Liver (tissue), 3 donors: Measurements from ENCODE around the gene ADAM8.

Experiments used
- EGR1 ChIP-seq, 2 donors: IDR thresholded peaks; 2 replicates each; pipeline ENCODE4 v1.6.1; 2016 to 2018; ENCODE audit warnings: antibody characterized with exemption in 2 of 2, low read depth in 2 of 2
- GABPA ChIP-seq, 2 donors: IDR thresholded peaks in 1 of 2; conservative IDR thresholded peaks in 1 of 2; 2 replicates each; pipeline ENCODE4 v1.6.1; 2016; ENCODE audit warnings: antibody characterized with exemption in 2 of 2, mild to moderate bottlenecking in 1 of 2, moderate library complexity in 1 of 2
- JUND ChIP-seq, 2 donors: IDR thresholded peaks; 2 replicates each; pipeline ENCODE4 v1.6.1; 2016; ENCODE audit warnings: antibody characterized with exemption in 2 of 2
- RAD21 ChIP-seq, 2 donors: IDR thresholded peaks; 2 replicates each; pipeline ENCODE4 v1.6.1; 2016; ENCODE audit warnings: antibody characterized with exemption in 2 of 2, mild to moderate bottlenecking in 2 of 2
- SP1 ChIP-seq: IDR thresholded peaks from 2 replicates; pipeline ENCODE4 v1.6.1; 2018; ENCODE audit warnings: antibody characterized with exemption, mild to moderate bottlenecking
- TAF1 ChIP-seq: conservative IDR thresholded peaks from 2 replicates; pipeline ENCODE4 v1.6.1; 2016; ENCODE audit warnings: antibody characterized with exemption, mild to moderate bottlenecking
- YY1 ChIP-seq: IDR thresholded peaks from 2 replicates; pipeline ENCODE4 v1.6.1; 2016; ENCODE audit warnings: antibody characterized with exemption, mild to moderate bottlenecking
- TF ChIP-seq, protein P1 (sequence below): fragments of 150-350 bp; IDR thresholded peaks from 2 replicates; pipeline ENCODE4 v1.5.1; 2017; ENCODE audit warnings: improper control_type of control experiment, low read depth, low read length; ENCODE audit not compliant: missing input control
- TF ChIP-seq, protein P2 (sequence below): IDR thresholded peaks from 2 replicates; pipeline ENCODE4 v1.6.1; 2016; ENCODE audit warnings: antibody characterized with exemption, mild to moderate bottlenecking
- TF ChIP-seq, protein P3 (sequence below): IDR thresholded peaks from 2 replicates; pipeline ENCODE4 v1.6.1; 2016; ENCODE audit warnings: antibody characterized with exemption
- donor health status: healthy.
- donor health status: healthy.

DNA sequence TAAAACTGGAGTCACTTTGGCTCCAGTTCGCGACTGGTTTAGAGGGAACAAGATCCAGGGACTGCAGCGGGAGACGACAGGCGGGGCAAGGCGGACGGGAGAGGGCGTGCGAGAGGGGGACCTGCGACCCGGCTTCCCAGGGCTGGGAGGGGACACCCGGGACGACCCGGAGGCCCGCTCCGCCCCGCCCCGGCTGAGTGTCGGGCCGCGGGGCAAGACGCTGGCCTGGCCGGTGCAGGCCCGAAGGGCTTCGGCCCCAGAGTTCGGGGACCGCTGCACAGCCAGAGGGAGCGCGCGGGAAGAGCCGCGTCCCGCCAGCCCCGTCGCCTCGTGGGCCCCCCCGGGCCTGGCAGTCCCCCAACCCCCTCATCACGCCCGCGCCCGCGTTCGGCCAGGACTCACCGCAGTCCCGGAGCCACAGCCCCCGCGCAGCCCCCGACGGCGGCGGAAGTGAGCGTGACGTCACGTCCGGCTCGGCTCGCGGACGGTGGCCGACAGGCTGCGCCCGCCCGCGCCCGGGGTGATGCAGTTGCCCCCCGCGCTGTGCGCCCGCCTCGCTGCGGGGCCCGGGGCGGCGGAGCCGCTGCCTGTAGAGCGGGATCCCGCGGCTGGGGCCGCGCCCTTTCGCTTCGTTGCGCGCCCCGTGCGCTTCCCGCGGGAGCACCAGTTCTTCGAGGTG lies 31.9 kb upstream of the ADAM8 start, which contains the start of the genes TUBGCP2 and ZNF511:
- TF ChIP-seq, protein P1, sequence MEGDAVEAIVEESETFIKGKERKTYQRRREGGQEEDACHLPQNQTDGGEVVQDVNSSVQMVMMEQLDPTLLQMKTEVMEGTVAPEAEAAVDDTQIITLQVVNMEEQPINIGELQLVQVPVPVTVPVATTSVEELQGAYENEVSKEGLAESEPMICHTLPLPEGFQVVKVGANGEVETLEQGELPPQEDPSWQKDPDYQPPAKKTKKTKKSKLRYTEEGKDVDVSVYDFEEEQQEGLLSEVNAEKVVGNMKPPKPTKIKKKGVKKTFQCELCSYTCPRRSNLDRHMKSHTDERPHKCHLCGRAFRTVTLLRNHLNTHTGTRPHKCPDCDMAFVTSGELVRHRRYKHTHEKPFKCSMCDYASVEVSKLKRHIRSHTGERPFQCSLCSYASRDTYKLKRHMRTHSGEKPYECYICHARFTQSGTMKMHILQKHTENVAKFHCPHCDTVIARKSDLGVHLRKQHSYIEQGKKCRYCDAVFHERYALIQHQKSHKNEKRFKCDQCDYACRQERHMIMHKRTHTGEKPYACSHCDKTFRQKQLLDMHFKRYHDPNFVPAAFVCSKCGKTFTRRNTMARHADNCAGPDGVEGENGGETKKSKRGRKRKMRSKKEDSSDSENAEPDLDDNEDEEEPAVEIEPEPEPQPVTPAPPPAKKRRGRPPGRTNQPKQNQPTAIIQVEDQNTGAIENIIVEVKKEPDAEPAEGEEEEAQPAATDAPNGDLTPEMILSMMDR, result no peak
- TF ChIP-seq JUND (IDR thresholded peaks at IDR 0.05) (no peak), TAF1 (no peak), GABPA (IDR thresholded peaks at IDR 0.05 in 1 of 2, conservative IDR thresholded peaks at IDR 0.05 in 1 of 2) (peak; percentile 44 to 84), EGR1 (IDR thresholded peaks at IDR 0.05; ENCODE audit: low read depth in 2 of 2) (no peak), SP1 (no peak), YY1 (no peak), RAD21 (IDR thresholded peaks at IDR 0.05) (no peak)
- TF ChIP-seq, protein P2, sequence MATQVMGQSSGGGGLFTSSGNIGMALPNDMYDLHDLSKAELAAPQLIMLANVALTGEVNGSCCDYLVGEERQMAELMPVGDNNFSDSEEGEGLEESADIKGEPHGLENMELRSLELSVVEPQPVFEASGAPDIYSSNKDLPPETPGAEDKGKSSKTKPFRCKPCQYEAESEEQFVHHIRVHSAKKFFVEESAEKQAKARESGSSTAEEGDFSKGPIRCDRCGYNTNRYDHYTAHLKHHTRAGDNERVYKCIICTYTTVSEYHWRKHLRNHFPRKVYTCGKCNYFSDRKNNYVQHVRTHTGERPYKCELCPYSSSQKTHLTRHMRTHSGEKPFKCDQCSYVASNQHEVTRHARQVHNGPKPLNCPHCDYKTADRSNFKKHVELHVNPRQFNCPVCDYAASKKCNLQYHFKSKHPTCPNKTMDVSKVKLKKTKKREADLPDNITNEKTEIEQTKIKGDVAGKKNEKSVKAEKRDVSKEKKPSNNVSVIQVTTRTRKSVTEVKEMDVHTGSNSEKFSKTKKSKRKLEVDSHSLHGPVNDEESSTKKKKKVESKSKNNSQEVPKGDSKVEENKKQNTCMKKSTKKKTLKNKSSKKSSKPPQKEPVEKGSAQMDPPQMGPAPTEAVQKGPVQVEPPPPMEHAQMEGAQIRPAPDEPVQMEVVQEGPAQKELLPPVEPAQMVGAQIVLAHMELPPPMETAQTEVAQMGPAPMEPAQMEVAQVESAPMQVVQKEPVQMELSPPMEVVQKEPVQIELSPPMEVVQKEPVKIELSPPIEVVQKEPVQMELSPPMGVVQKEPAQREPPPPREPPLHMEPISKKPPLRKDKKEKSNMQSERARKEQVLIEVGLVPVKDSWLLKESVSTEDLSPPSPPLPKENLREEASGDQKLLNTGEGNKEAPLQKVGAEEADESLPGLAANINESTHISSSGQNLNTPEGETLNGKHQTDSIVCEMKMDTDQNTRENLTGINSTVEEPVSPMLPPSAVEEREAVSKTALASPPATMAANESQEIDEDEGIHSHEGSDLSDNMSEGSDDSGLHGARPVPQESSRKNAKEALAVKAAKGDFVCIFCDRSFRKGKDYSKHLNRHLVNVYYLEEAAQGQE, result no peak
- TF ChIP-seq, protein P3, sequence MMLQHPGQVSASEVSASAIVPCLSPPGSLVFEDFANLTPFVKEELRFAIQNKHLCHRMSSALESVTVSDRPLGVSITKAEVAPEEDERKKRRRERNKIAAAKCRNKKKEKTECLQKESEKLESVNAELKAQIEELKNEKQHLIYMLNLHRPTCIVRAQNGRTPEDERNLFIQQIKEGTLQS, result no peak
